ENCODE results near the gene LDB2. TPM values are rescaled to one million over a fixed set of nuclear protein-coding genes. Genes with fewer than 3 reads are reported as not detected.

The LDB2 gene
- total and polyA plus RNA-seq, 4 donors = 11.0 to 128 (median 55.7) TPM

- no peak overlapping the region for H3K27ac ChIP-seq (ENCODE audit: low read depth in 1 of 2, low read length in 2 of 2)
- no peak overlapping the region for H3K4me3 ChIP-seq (ENCODE audit: low read length in 2 of 2)
- no peak for DNase-seq
- intact Hi-C loops (cut with DNase I) = loop anchor here in 1 of 2 donors (10.0 kb wide), 1 partner anchor 534 kb away; no protein-coding TSS in a partner anchor
- no peaks in the 10 kb centered on the region for H3K27me3 ChIP-seq (ENCODE audit: control insufficient read depth in 1 of 2, insufficient read depth in 2 of 2, low read length in 1 of 2)
- H3K4me1 ChIP-seq (ENCODE audit: control insufficient read depth in 1 of 2, insufficient read depth in 2 of 2, low read length in 2 of 2) = no peaks in the 10 kb centered on the region
- 92 to 93% methylated on average over 8 of the region's 8 CpGs for WGBS, 2 donors
- no peaks in the 10 kb centered on the region for H3K9me3 ChIP-seq (ENCODE audit: control insufficient read depth, low read length)
- no peaks in the 10 kb centered on the region for H3K36me3 ChIP-seq (ENCODE audit: control insufficient read depth in 1 of 2, insufficient read depth in 2 of 2, low read length in 1 of 2)
- ATAC-seq (ENCODE audit: low FRiP score) = no peak
These were observed 107.9 kb downstream of the LDB2 start for GRCh38 chr4:16790508-16790907.

GRCh38 chr4:16788868-16789267, 109.6 kb downstream of the LDB2 start:
- Histone ChIP-seq H3K27ac (ENCODE audit: low read depth in 1 of 2, low read length in 2 of 2) (no peak overlapping the region), H3K4me3 (ENCODE audit: low read length in 2 of 2) (no peak overlapping the region), H3K4me1 (ENCODE audit: control insufficient read depth in 1 of 2, insufficient read depth in 2 of 2, low read length in 2 of 2) (no peaks in the 10 kb centered on the region), H3K27me3 (ENCODE audit: control insufficient read depth in 1 of 2, insufficient read depth in 2 of 2, low read length in 1 of 2) (no peaks in the 10 kb centered on the region), H3K36me3 (ENCODE audit: control insufficient read depth in 1 of 2, insufficient read depth in 2 of 2, low read length in 1 of 2) (no peaks in the 10 kb centered on the region), H3K9me3 (ENCODE audit: control insufficient read depth, low read length) (no peaks in the 10 kb centered on the region)
- no peak for ATAC-seq (ENCODE audit: low FRiP score)
- 73 to 78% methylated on average over 3 of the region's 3 CpGs for WGBS, 2 donors
- intact Hi-C loops (cut with DNase I) = no loop called here
- DNase-seq = no peak

GRCh38 chr4:16785793-16786527, 112.5 kb downstream of the LDB2 start:
- no peak overlapping the region for H3K27ac ChIP-seq (ENCODE audit: low read depth in 1 of 2, low read length in 2 of 2)
- intact Hi-C loops (cut with DNase I) = no loop called here
- WGBS, 2 donors = 82 to 86% methylated on average over 6 of the region's 6 CpGs
- H3K9me3 ChIP-seq (ENCODE audit: control insufficient read depth, low read length) = no peaks in the 10 kb centered on the region
- ATAC-seq (ENCODE audit: low FRiP score) (no peak), DNase-seq (no peak)
- no peak overlapping the region for H3K4me3 ChIP-seq (ENCODE audit: low read length in 2 of 2)
- no peaks in the 10 kb centered on the region for H3K36me3 ChIP-seq (ENCODE audit: control insufficient read depth in 1 of 2, insufficient read depth in 2 of 2, low read length in 1 of 2)
- H3K27me3 ChIP-seq (ENCODE audit: control insufficient read depth in 1 of 2, insufficient read depth in 2 of 2, low read length in 1 of 2) = no peaks in the 10 kb centered on the region
- H3K4me1 ChIP-seq (ENCODE audit: control insufficient read depth in 1 of 2, insufficient read depth in 2 of 2, low read length in 2 of 2) = no peaks in the 10 kb centered on the region

- no peak for ATAC-seq (ENCODE audit: low FRiP score)
- WGBS, 2 donors = 77 to 80% methylated on average over 4 of the region's 4 CpGs
- Histone ChIP-seq H3K27ac (ENCODE audit: low read depth in 1 of 2, low read length in 2 of 2) (no peak overlapping the region), H3K9me3 (ENCODE audit: control insufficient read depth, low read length) (no peaks in the 10 kb centered on the region), H3K27me3 (ENCODE audit: control insufficient read depth in 1 of 2, insufficient read depth in 2 of 2, low read length in 1 of 2) (no peaks in the 10 kb centered on the region), H3K36me3 (ENCODE audit: control insufficient read depth in 1 of 2, insufficient read depth in 2 of 2, low read length in 1 of 2) (no peaks in the 10 kb centered on the region), H3K4me1 (ENCODE audit: control insufficient read depth in 1 of 2, insufficient read depth in 2 of 2, low read length in 2 of 2) (peaks cover 0 to 3% of the 10 kb centered on the region in 2 donors), H3K4me3 (ENCODE audit: low read length in 2 of 2) (no peak overlapping the region)
- DNase-seq = no peak
- intact Hi-C loops (cut with DNase I) = no loop called here
These were observed 115.3 kb downstream of the LDB2 start for GRCh38 chr4:16783119-16783518.

- intact Hi-C loops (cut with DNase I) = no loop called here
- no peaks in the 10 kb centered on the region for H3K36me3 ChIP-seq (ENCODE audit: control insufficient read depth in 1 of 2, insufficient read depth in 2 of 2, low read length in 1 of 2)
- H3K9me3 ChIP-seq (ENCODE audit: control insufficient read depth, low read length) = no peaks in the 10 kb centered on the region
- DNase-seq (no peak), ATAC-seq (ENCODE audit: low FRiP score) (no peak)
- WGBS, 2 donors = 50 to 52% methylated on average over 10 of the region's 10 CpGs
- no peak overlapping the region for H3K27ac ChIP-seq (ENCODE audit: low read depth in 1 of 2, low read length in 2 of 2)
- peaks cover 0 to 3% of the 10 kb centered on the region in 2 donors for H3K4me1 ChIP-seq (ENCODE audit: control insufficient read depth in 1 of 2, insufficient read depth in 2 of 2, low read length in 2 of 2)
- H3K27me3 ChIP-seq (ENCODE audit: control insufficient read depth in 1 of 2, insufficient read depth in 2 of 2, low read length in 1 of 2) = no peaks in the 10 kb centered on the region
- no peak overlapping the region for H3K4me3 ChIP-seq (ENCODE audit: low read length in 2 of 2)
These were observed 119.3 kb downstream of the LDB2 start for GRCh38 chr4:16779028-16779675.

- no peak for ATAC-seq (ENCODE audit: low FRiP score)
These were observed 120.7 kb downstream of the LDB2 start for GRCh38 chr4:16777726-16778125.

GRCh38 chr4:16775411-16776154, 122.9 kb downstream of the LDB2 start:
- Histone ChIP-seq H3K36me3 (ENCODE audit: control insufficient read depth in 1 of 2, insufficient read depth in 2 of 2, low read length in 1 of 2) (no peaks in the 10 kb centered on the region), H3K27ac (ENCODE audit: low read depth in 1 of 2, low read length in 2 of 2) (no peak overlapping the region), H3K4me3 (ENCODE audit: low read length in 2 of 2) (no peak overlapping the region), H3K4me1 (ENCODE audit: control insufficient read depth in 1 of 2, insufficient read depth in 2 of 2, low read length in 2 of 2) (peaks cover 0 to 3% of the 10 kb centered on the region in 2 donors), H3K9me3 (ENCODE audit: control insufficient read depth, low read length) (no peaks in the 10 kb centered on the region), H3K27me3 (ENCODE audit: control insufficient read depth in 1 of 2, insufficient read depth in 2 of 2, low read length in 1 of 2) (no peaks in the 10 kb centered on the region)
- DNase-seq (no peak), ATAC-seq (ENCODE audit: low FRiP score) (no peak)
- 90% methylated on average over 5 of the region's 5 CpGs for WGBS, 2 donors
- intact Hi-C loops (cut with DNase I) = no loop called here

More at GRCh38 chr4:16777726-16778125, 120.7 kb downstream of the LDB2 start:
- no peak overlapping the region for H3K27ac ChIP-seq (ENCODE audit: low read depth in 1 of 2, low read length in 2 of 2)
- H3K9me3 ChIP-seq (ENCODE audit: control insufficient read depth, low read length) = no peaks in the 10 kb centered on the region
- no peak for DNase-seq
- intact Hi-C loops (cut with DNase I) = no loop called here
- H3K36me3 ChIP-seq (ENCODE audit: control insufficient read depth in 1 of 2, insufficient read depth in 2 of 2, low read length in 1 of 2) = no peaks in the 10 kb centered on the region
- H3K4me1 ChIP-seq (ENCODE audit: control insufficient read depth in 1 of 2, insufficient read depth in 2 of 2, low read length in 2 of 2) = peaks cover 0 to 3% of the 10 kb centered on the region in 2 donors
- H3K27me3 ChIP-seq (ENCODE audit: control insufficient read depth in 1 of 2, insufficient read depth in 2 of 2, low read length in 1 of 2) = no peaks in the 10 kb centered on the region
- no peak overlapping the region for H3K4me3 ChIP-seq (ENCODE audit: low read length in 2 of 2)
- 73 to 74% methylated on average over 3 of the region's 3 CpGs for WGBS, 2 donors

GRCh38 chr4:16772366-16772850, 126.0 kb downstream of the LDB2 start:
- Histone ChIP-seq H3K9me3 (ENCODE audit: control insufficient read depth, low read length) (no peaks in the 10 kb centered on the region), H3K4me3 (ENCODE audit: low read length in 2 of 2) (no peak overlapping the region), H3K36me3 (ENCODE audit: control insufficient read depth in 1 of 2, insufficient read depth in 2 of 2, low read length in 1 of 2) (no peaks in the 10 kb centered on the region), H3K27me3 (ENCODE audit: control insufficient read depth in 1 of 2, insufficient read depth in 2 of 2, low read length in 1 of 2) (no peaks in the 10 kb centered on the region), H3K27ac (ENCODE audit: low read depth in 1 of 2, low read length in 2 of 2) (no peak overlapping the region), H3K4me1 (ENCODE audit: control insufficient read depth in 1 of 2, insufficient read depth in 2 of 2, low read length in 2 of 2) (no peaks in the 10 kb centered on the region)
- DNase-seq (no peak), ATAC-seq (ENCODE audit: low FRiP score) (no peak)
- WGBS, 2 donors = 13 to 16% methylated on average over 2 of the region's 2 CpGs
- intact Hi-C loops (cut with DNase I) = no loop called here
